Measurements from ENCODE around the gene OSGIN1.

GRCh38 chr16:83965444-83966152 is 12.6 kb downstream of the OSGIN1 start:
- TF ChIP-seq CTCF (IDR thresholded peaks at IDR 0.05; ENCODE audit: borderline replicate concordance, extremely low read depth, low read length, poor library complexity, severe bottlenecking) (no peak), EZH2 (IDR thresholded peaks at IDR 0.05; ENCODE audit: borderline replicate concordance, low read depth, low read length, severe bottlenecking) (no peak)
